D721Med (cell line): ENCODE results near the gene KANTR.

Experiments used
- DNase-seq: peaks from one replicate; pipeline ENCODE4 v3.0.0; 2011; ENCODE audit warnings: low spot score; ENCODE audit not compliant: insufficient read length
- FAIRE-seq: peaks from 2 replicates; lab custom pipeline; 2011; peaks lifted over from hg19 to GRCh38; lab: Jason Lieb, UNC
- CTCF ChIP-seq: IDR thresholded peaks from 2 replicates; pipeline ENCODE4 v1.5.1; 2012; ENCODE audit warnings: mild to moderate bottlenecking, control low read depth; ENCODE audit not compliant: insufficient read depth; ENCODE audit errors: missing control alignments

Gene KANTR

GRCh38 chrX:53055244-53055849 is 38.6 kb upstream of the KANTR start:
- DNase-seq (no peak), FAIRE-seq (no peak)
- TF ChIP-seq CTCF, result no peak

- DNase-seq (no peak), FAIRE-seq (no peak)
- no peak for TF ChIP-seq CTCF
Observed at GRCh38 chrX:53056292-53056691, 37.6 kb upstream of the KANTR start.

GRCh38 chrX:53065104-53065503 is 28.8 kb upstream of the KANTR start:
- FAIRE-seq (no peak), DNase-seq (no peak)
- TF ChIP-seq CTCF, result no peak

GRCh38 chrX:53071064-53071463 is 22.9 kb upstream of the KANTR start:
- FAIRE-seq (no peak), DNase-seq (no peak)
- no peak for TF ChIP-seq CTCF

GRCh38 chrX:53071604-53072417 is 22.1 kb upstream of the KANTR start:
- DNase-seq (no peak), FAIRE-seq (no peak)
- TF ChIP-seq CTCF, result peak; percentile 61

- FAIRE-seq (no peak), DNase-seq (no peak)
- no peak for TF ChIP-seq CTCF
Observed at GRCh38 chrX:53072418-53073114, 21.4 kb upstream of the KANTR start.

- FAIRE-seq (no peak), DNase-seq (no peak)
- TF ChIP-seq CTCF, result no peak
Observed at GRCh38 chrX:53073115-53073586, 20.8 kb upstream of the KANTR start.
